Measurements from ENCODE around the gene C15orf61. TPM values are rescaled to one million over a fixed set of nuclear protein-coding genes. Genes with fewer than 3 reads are reported as not detected.

Gene C15orf61
- total RNA-seq = 7.2 TPM
- long read RNA-seq, full-length matches to known transcripts = 14 of 16 reads
- long read RNA-seq, partial matches to known transcripts = 0 of 16 reads
- long read RNA-seq, other reads (novel, unspliced or antisense) = 2 of 16 reads

DNA sequence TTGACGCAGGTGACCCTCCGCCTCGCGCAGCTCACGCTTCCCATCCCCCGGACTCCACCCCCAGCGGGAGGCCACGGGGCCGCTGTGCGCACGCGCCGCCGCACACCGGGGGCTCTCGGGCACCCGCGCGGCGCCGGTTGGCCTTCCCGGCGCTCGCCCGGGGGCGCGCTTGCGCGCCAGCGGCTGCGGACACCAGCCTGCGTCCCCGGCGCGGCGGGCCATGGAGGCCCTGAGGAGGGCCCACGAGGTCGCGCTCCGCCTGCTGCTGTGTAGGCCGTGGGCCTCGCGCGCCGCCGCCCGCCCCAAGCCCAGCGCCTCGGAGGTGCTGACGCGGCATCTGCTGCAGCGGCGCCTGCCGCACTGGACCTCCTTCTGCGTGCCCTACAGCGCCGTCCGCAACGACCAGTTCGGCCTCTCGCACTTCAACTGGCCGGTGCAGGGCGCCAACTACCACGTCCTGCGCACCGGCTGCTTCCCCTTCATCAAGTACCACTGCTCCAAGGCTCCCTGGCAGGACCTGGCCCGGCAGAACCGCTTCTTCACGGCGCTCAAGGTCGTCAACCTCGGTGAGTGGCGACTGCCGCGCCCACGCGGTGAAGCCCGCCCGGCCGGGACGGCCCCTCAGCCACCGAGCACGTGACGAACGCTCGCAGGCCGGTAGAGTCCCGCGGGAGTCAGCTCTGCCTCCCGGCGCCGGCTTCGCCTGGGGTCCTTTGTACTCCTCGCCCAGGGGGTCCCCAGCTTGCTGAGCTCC, at the start of gene C15orf61:
C15orf61 (plus strand) TSS at position 103 of the 754 bp plus-strand sequence; CDS start at position 221, 118 bp downstream.
- Histone ChIP-seq H3K4me1 (peaks cover 35% of the 10 kb centered on the region), H3K36me3 (peaks cover under 1% of the 10 kb centered on the region), H3K27ac (peak within 1 kb of the TSS; percentile 98), H3K9me3 (no peaks in the 10 kb centered on the region), H3K27me3 (ENCODE audit: low read depth) (no peaks in the 10 kb centered on the region), H3K4me3 (peak within 1 kb of the TSS; percentile 84)
- intact Hi-C loops (cut with DNase I) = no loop called here
- DNase-seq (peak; percentile 91), ATAC-seq (peak; percentile 95 to 96)
- TF ChIP-seq, protein P1, sequence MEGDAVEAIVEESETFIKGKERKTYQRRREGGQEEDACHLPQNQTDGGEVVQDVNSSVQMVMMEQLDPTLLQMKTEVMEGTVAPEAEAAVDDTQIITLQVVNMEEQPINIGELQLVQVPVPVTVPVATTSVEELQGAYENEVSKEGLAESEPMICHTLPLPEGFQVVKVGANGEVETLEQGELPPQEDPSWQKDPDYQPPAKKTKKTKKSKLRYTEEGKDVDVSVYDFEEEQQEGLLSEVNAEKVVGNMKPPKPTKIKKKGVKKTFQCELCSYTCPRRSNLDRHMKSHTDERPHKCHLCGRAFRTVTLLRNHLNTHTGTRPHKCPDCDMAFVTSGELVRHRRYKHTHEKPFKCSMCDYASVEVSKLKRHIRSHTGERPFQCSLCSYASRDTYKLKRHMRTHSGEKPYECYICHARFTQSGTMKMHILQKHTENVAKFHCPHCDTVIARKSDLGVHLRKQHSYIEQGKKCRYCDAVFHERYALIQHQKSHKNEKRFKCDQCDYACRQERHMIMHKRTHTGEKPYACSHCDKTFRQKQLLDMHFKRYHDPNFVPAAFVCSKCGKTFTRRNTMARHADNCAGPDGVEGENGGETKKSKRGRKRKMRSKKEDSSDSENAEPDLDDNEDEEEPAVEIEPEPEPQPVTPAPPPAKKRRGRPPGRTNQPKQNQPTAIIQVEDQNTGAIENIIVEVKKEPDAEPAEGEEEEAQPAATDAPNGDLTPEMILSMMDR (IDR thresholded peaks at IDR 0.05) = no peak

DNA sequence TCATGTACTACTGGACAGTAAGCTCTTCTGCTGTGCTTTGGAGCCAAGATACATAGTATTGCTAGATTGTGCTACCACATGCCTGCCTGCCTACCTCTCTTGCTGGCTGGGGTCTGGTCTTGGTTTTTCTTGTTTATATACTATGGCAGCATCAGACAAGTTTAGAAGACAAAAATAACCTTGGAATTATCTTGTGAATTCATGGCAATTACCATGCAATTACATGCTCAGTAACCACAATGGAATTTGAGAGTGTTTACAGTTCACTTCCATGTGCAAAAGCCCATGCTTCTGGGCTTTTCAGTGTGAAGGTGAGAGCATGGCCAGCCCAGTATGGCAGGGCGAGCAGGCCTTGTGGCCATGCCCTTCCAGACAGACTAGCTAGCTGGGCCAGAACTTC, 48.0 kb upstream of the C15orf61 start:
- intact Hi-C loops (cut with DNase I) = no loop called here
- TF ChIP-seq, protein P1 (IDR thresholded peaks at IDR 0.05) = no peak

DNA sequence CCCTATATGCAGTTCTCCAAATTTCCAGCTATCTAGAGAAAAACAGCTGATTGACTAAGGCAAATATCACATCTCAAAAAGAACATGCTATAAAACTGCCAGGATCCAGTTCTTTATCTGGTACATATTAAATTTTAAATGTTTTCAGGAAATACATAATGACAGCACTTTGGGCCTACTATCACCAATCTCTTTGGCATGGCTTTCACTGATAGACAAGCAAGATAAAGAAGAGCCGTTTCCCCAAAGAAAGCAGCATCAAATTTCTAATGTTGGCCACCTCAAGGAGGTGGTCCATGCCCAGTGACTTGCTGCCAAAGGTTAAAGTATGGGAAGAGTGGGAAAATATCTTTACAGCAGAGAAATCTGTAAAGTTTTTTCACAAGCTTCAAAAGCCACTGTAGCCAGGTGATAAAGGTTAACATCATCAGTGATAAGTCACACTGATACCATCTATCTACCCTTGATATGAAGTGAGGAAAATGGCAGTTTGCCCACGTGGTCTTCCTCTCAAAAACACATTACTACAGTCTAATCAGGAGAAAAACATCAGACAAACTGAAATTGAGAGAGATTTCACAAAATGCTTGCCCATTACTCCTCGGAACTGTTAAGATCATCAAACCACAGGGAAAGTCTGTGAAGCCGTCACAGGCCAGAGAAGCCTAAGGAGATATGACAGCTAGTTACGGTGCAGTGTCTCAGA, 46.4 kb upstream of the C15orf61 start:
- no peaks in the 10 kb centered on the region for H3K4me1 ChIP-seq
- intact Hi-C loops (cut with DNase I) = no loop called here

More for the DNA sequence above, 48.0 kb upstream of the C15orf61 start:
- ATAC-seq = no peak
- Histone ChIP-seq H3K4me1 (no peaks in the 10 kb centered on the region), H3K36me3 (no peaks in the 10 kb centered on the region), H3K27ac (no peak overlapping the region), H3K27me3 (ENCODE audit: low read depth) (no peaks in the 10 kb centered on the region), H3K9me3 (no peaks in the 10 kb centered on the region), H3K4me3 (no peak overlapping the region)
- DNase-seq = no peak

DNA sequence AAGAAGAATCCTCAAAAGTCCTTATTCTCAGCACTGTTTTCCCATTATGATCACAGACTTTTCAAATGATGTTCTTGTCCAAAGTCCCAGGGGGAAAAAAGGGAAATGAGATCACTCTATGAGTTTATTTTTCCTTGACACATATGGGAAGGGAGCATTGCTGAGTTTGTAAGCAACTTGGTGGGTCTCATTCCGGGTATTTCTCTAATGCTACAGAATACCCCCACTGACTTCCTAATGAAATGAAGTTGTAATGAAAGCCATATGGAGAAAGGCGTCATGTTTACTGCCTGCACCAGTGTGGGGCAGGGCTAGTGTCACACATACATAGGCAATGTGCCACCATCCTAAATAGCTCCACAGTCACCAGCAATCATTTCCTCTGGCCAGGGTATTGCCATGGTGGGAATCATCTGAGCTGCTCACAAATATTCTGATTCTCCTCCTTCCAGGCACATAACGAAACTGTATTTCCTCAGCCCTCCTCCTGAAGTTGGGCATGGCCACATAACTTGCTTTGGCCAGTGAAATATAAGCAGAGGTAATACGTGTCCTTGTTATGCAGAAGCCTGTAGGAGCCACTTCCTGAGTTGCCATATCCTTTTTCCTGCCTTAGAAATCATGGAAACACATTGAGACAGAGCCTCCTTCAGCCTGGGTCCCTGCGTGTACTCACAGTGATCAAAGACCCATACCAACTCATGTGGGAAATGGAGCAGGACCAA, 41.0 kb upstream of the C15orf61 start:
- no peak for ATAC-seq
- H3K27me3 ChIP-seq (ENCODE audit: low read depth) = no peaks in the 10 kb centered on the region
- no peaks in the 10 kb centered on the region for H3K9me3 ChIP-seq
- DNase-seq = no peak
- intact Hi-C loops (cut with DNase I) = no loop called here
- H3K36me3 ChIP-seq = no peaks in the 10 kb centered on the region
- no peak overlapping the region for H3K4me3 ChIP-seq
- H3K27ac ChIP-seq = no peak overlapping the region
- no peaks in the 10 kb centered on the region for H3K4me1 ChIP-seq
- TF ChIP-seq, protein P1 (IDR thresholded peaks at IDR 0.05) = no peak

More for the DNA sequence above, 46.4 kb upstream of the C15orf61 start:
- Histone ChIP-seq H3K9me3 (no peaks in the 10 kb centered on the region), H3K27me3 (ENCODE audit: low read depth) (no peaks in the 10 kb centered on the region), H3K27ac (no peak overlapping the region), H3K4me3 (no peak overlapping the region), H3K36me3 (no peaks in the 10 kb centered on the region)
- ATAC-seq = no peak
- DNase-seq = no peak
- TF ChIP-seq, protein P1 (IDR thresholded peaks at IDR 0.05) = no peak

DNA sequence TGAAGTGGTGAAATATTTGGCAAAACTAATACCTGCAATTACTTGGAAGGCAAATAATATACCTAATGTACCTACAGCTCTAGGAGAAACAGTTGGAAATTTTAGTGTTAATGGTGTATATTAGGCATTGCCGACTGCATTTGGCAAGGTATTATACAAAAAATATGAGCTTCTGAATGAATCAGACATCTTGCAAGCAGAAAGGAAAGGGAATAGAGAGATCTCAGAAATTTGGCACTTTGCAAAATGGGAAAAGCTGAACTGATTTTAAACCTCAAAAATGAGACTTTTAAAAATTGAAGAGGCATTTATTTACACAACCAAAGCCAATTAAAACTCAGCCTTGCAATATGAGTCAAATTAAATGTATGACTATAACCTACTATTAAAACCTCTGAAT, 40.2 kb upstream of the C15orf61 start:
- H3K27me3 ChIP-seq (ENCODE audit: low read depth) = no peaks in the 10 kb centered on the region
- H3K9me3 ChIP-seq = no peaks in the 10 kb centered on the region
- ATAC-seq (no peak), DNase-seq (no peak)
- intact Hi-C loops (cut with DNase I) = no loop called here
- no peak overlapping the region for H3K4me3 ChIP-seq
- H3K27ac ChIP-seq = no peak overlapping the region
- H3K4me1 ChIP-seq = no peaks in the 10 kb centered on the region
- no peaks in the 10 kb centered on the region for H3K36me3 ChIP-seq
- TF ChIP-seq, protein P1 (IDR thresholded peaks at IDR 0.05) = no peak
